MM.1S (cell line): Measurements from ENCODE around the gene CSTF2T.

Source experiments
- DNase-seq: peaks from one replicate; pipeline ENCODE4 v3.0.0-alpha.2; 2015
- H2AFZ ChIP-seq: fragments of 300-600 bp; sonication (generic); 2 replicates; pipeline ENCODE4 v1.6.0; 2016; ENCODE audit warnings: antibody characterized with exemption, low read length
- H3F3A ChIP-seq: fragments of 300-600 bp; sonication (generic); 2 replicates; pipeline ENCODE4 v1.6.1; 2016; ENCODE audit warnings: mild to moderate bottlenecking, antibody characterized with exemption, low read length, moderate library complexity, mixed read lengths; ENCODE audit not compliant: insufficient read depth
- H3K27ac ChIP-seq: fragments of 300-600 bp; sonication (generic); 2 replicates; pipeline ENCODE4 v1.5.1; 2016; ENCODE audit warnings: mild to moderate bottlenecking, low read length
- H3K27me3 ChIP-seq: fragments of 300-600 bp; sonication (generic); replicated peaks from 2 replicates; pipeline ENCODE4 v1.6.0; 2016; ENCODE audit warnings: low read length; ENCODE audit not compliant: insufficient read depth
- H3K36me3 ChIP-seq: fragments of 300-600 bp; sonication (generic); replicated peaks from 2 replicates; pipeline ENCODE4 v1.6.1; 2016; ENCODE audit warnings: mild to moderate bottlenecking, low read length, mixed read lengths; ENCODE audit not compliant: insufficient read depth
- H3K4me1 ChIP-seq: fragments of 300-600 bp; sonication (generic); 2 replicates; pipeline ENCODE4 v1.6.1; 2016; ENCODE audit warnings: low read length, mixed read lengths
- H3K4me2 ChIP-seq: fragments of 300-600 bp; sonication (generic); 2 replicates; pipeline ENCODE4 v1.6.0; 2016; ENCODE audit warnings: low read depth, low read length
- H3K4me3 ChIP-seq: fragments of 300-600 bp; sonication (generic); 2 replicates; pipeline ENCODE4 v1.5.1; 2016; ENCODE audit warnings: low read length, mixed read lengths
- H3K79me2 ChIP-seq: fragments of 300-600 bp; sonication (generic); 2 replicates; pipeline ENCODE4 v1.6.1; 2016; ENCODE audit warnings: mixed run types, low read length, mixed read lengths
- H3K9ac ChIP-seq: fragments of 300-600 bp; sonication (generic); 2 replicates; pipeline ENCODE4 v1.6.1; 2016; ENCODE audit warnings: low read length, mixed read lengths
- H3K9me2 ChIP-seq: fragments of 300-600 bp; sonication (generic); replicated peaks from 2 replicates; pipeline ENCODE4 v1.6.1; 2016; ENCODE audit warnings: mild to moderate bottlenecking, low read length, mixed read lengths; ENCODE audit not compliant: insufficient read depth
- H3K9me3 ChIP-seq: fragments of 300-600 bp; sonication (generic); replicated peaks from 2 replicates; pipeline ENCODE4 v1.6.1; 2016; ENCODE audit warnings: mild to moderate bottlenecking, low read length, mixed read lengths; ENCODE audit not compliant: insufficient read depth
- H4K20me1 ChIP-seq: fragments of 300-600 bp; sonication (generic); 2 replicates; pipeline ENCODE4 v1.6.1; 2016; ENCODE audit warnings: mild to moderate bottlenecking, low read length, moderate library complexity, mixed read lengths; ENCODE audit not compliant: insufficient read depth
- EZH2 ChIP-seq: fragments of 300-600 bp; sonication (generic); optimal IDR thresholded peaks from 2 replicates; pipeline ENCODE3; 2017; ENCODE audit warnings: low read depth, mild to moderate bottlenecking, antibody characterized with exemption, low read length, mixed read lengths
- EZH2phosphoT487 ChIP-seq: fragments of 300-600 bp; sonication (generic); IDR thresholded peaks from 2 replicates; pipeline ENCODE4 v1.6.1; 2018; ENCODE audit warnings: antibody characterized with exemption, low read length
- TF ChIP-seq, protein P1 (sequence below): fragments of 300-600 bp; sonication (generic); IDR thresholded peaks from 2 replicates; pipeline ENCODE4 v1.5.1; 2016; ENCODE audit warnings: antibody characterized with exemption, low read length, mixed read lengths

The CSTF2T gene

DNA sequence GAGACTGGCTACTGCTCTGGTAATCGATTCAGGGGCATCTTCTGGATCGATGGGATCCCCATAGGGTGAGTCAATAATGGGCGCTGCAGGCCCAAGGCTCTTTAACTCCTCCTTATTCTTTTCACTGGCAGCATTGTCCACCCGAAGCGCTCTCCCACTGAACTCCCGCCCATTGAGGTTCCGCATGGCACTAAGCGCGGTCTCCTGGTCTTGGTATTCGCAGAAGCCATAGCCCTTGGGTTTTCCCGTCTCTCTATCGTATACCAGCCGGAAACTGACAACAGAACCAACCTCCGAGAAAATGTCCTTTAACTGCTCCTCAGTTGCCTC is 285 bp downstream of the CSTF2T start:
- no peaks in the 10 kb centered on the region for H3K36me3 ChIP-seq
- no peak for DNase-seq
- H3K4me2 ChIP-seq, result peak overlapping the region; percentile 83

DNA sequence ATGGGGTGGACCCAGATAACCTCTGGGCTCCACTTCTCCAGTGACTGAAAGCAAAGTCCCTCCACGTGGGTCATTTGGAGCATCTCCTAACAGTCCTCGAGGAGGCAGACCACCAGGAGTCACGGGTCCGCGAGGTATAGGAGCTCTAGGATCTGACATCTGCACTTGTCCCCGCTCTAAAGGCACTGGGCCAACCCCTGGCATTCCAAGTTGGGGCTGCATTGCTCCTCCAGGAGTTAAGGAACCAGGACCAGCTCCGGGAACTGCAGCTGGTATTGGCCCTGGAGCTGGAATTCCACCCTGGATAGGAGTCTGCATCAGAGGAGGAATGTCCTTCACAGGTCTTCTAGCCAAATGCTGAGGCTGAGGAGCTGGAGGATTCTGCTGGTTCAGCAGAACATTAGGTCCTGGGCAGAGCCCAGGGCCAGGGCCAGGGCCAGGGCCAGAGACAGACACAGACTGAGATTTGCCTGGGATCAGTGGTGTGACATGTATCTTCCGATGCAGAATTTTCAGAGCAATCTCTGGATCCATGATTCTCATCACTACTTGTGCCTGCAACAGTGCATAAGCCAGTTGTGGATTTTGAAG is 827 bp downstream of the CSTF2T start:
- Histone ChIP-seq H4K20me1 (no peaks in the 10 kb centered on the region), H3K4me1 (peaks cover 8% of the 10 kb centered on the region), H3K27me3 (no peaks in the 10 kb centered on the region), H3K9ac (peak overlapping the region; percentile 90), H3K36me3 (no peaks in the 10 kb centered on the region), H2AFZ (peak overlapping the region; percentile 86; the same call in 1 of the 2 replicates), H3K27ac (no peak overlapping the region), H3K4me2 (peak overlapping the region; percentile 83), H3K9me3 (no peaks in the 10 kb centered on the region), H3K4me3 (peak overlapping the region; percentile 81), H3K9me2 (no peaks in the 10 kb centered on the region), H3K79me2 (peaks cover 29% of the 10 kb centered on the region), H3F3A (no peaks in the 10 kb centered on the region)
- TF ChIP-seq, protein P1, sequence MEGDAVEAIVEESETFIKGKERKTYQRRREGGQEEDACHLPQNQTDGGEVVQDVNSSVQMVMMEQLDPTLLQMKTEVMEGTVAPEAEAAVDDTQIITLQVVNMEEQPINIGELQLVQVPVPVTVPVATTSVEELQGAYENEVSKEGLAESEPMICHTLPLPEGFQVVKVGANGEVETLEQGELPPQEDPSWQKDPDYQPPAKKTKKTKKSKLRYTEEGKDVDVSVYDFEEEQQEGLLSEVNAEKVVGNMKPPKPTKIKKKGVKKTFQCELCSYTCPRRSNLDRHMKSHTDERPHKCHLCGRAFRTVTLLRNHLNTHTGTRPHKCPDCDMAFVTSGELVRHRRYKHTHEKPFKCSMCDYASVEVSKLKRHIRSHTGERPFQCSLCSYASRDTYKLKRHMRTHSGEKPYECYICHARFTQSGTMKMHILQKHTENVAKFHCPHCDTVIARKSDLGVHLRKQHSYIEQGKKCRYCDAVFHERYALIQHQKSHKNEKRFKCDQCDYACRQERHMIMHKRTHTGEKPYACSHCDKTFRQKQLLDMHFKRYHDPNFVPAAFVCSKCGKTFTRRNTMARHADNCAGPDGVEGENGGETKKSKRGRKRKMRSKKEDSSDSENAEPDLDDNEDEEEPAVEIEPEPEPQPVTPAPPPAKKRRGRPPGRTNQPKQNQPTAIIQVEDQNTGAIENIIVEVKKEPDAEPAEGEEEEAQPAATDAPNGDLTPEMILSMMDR, result no peak
- TF ChIP-seq EZH2 (no peak), EZH2phosphoT487 (no peak)
- DNase-seq, result peak; percentile 9

More for the DNA sequence above, 285 bp downstream of the CSTF2T start:
- TF ChIP-seq, protein P1, result no peak
- TF ChIP-seq EZH2phosphoT487, result no peak
- TF ChIP-seq EZH2, result no peak
- H3F3A ChIP-seq, result no peaks in the 10 kb centered on the region
- no peaks in the 10 kb centered on the region for H3K9me2 ChIP-seq
- H2AFZ ChIP-seq, result peak overlapping the region; percentile 86
- H3K4me1 ChIP-seq, result peaks cover 8% of the 10 kb centered on the region
- peaks cover 29% of the 10 kb centered on the region for H3K79me2 ChIP-seq
- no peaks in the 10 kb centered on the region for H3K27me3 ChIP-seq
- peak overlapping the region; percentile 86; the same call in 1 of the 2 replicates for H3K27ac ChIP-seq
- peak overlapping the region; percentile 81 for H3K4me3 ChIP-seq
- no peaks in the 10 kb centered on the region for H4K20me1 ChIP-seq
- peak overlapping the region; percentile 90 for H3K9ac ChIP-seq
- no peaks in the 10 kb centered on the region for H3K9me3 ChIP-seq

DNA sequence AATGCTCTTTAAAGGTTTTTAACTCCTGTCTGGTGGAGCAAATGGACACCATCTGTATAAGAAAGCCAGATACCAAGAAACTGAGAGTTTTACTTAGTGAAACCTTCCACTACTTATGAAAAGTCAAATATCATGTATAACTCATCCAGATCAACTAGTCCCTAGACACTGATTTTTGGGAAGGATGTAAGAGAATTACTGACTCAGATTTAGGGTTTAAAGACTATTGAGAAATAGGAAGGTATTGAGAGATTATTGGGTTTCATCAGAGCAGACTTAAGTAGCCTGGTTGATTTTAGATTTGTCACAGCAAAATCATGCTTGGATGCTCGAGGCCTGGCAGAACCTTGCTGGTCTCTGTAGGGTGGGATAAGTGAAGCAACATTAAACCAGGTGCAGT is 3.1 kb downstream of the CSTF2T start:
- Histone ChIP-seq H4K20me1 (no peaks in the 10 kb centered on the region), H3F3A (no peaks in the 10 kb centered on the region), H3K9ac (no peak overlapping the region), H3K27ac (no peak overlapping the region), H3K4me1 (peaks cover 8% of the 10 kb centered on the region), H3K9me2 (no peaks in the 10 kb centered on the region), H2AFZ (no peak overlapping the region), H3K9me3 (no peaks in the 10 kb centered on the region), H3K36me3 (no peaks in the 10 kb centered on the region), H3K79me2 (peaks cover 29% of the 10 kb centered on the region), H3K4me2 (no peak overlapping the region), H3K27me3 (no peaks in the 10 kb centered on the region), H3K4me3 (no peak overlapping the region)
- TF ChIP-seq EZH2phosphoT487, result no peak
- TF ChIP-seq, protein P1, result no peak
- no peak for TF ChIP-seq EZH2
- DNase-seq, result no peak
